Activated T-cell treated with anti-CD3 and anti-CD28 coated beads, Interleukin-2, amount 50 U/mL, for 4 hours (primary cell): ENCODE results near the gene MRC1. TPM values are rescaled to one million over a fixed set of nuclear protein-coding genes. Genes with fewer than 3 reads are reported as not detected.
"Not testable (repeated sequence)": the region's sequence is repeated elsewhere in the genome, so short reads cannot be mapped to it uniquely, and the experiment has no call there.

Experiments used
- ATAC-seq, 2 donors: fragments of 200-7000 bp; cut with Tn5 transposase; one replicate each; pipeline ENCODE4 v1.10.0; 2021
- DNase-seq: peaks from one replicate; pipeline ENCODE4 v3.0.0-alpha.2; 2020
- H3K27me3 Mint-ChIP-seq: one replicate; pipeline ENCODE4 v1.8.0; 2021; ENCODE audit warnings: low read depth, mixed read lengths
- H3K36me3 Mint-ChIP-seq: one replicate; pipeline ENCODE4 v1.8.0; 2022; ENCODE audit warnings: mixed read lengths; ENCODE audit not compliant: insufficient read depth
- H3K4me1 Mint-ChIP-seq: one replicate; pipeline ENCODE4 v1.8.0; 2021; ENCODE audit warnings: low read depth, mixed read lengths
- H3K4me3 Mint-ChIP-seq: one replicate; pipeline ENCODE4 v1.8.0; 2021; ENCODE audit warnings: mild to moderate bottlenecking, moderate library complexity, mixed read lengths
- H3K9me3 Mint-ChIP-seq: one replicate; pipeline ENCODE4 v1.8.0; 2021; ENCODE audit warnings: mixed read lengths
- total RNA-seq, 3 donors: library from RNA; stranded (reverse); gene quantifications; one replicate each; pipeline ENCODE4 v1.2.1, GENCODE V29; 2021

MRC1 gene
- total RNA-seq, 3 donors from 2014 or later = 0.14 to 0.23 (median 0.16) TPM

GRCh38 chr10:17914169-17915045, 105.3 kb downstream of the MRC1 start:
- H3K4me3 Mint-ChIP-seq = no peak overlapping the region
- no peaks in the 10 kb centered on the region for H3K36me3 Mint-ChIP-seq
- DNase-seq = no peak
- H3K4me1 Mint-ChIP-seq = no peaks in the 10 kb centered on the region
- peaks cover 2% of the 10 kb centered on the region for H3K27me3 Mint-ChIP-seq
- no peak for ATAC-seq
- peaks cover 3% of the 10 kb centered on the region for H3K9me3 Mint-ChIP-seq

GRCh38 chr10:17915181-17915580, 106.0 kb downstream of the MRC1 start:
- no peaks in the 10 kb centered on the region for H3K4me1 Mint-ChIP-seq
- H3K4me3 Mint-ChIP-seq = no peak overlapping the region

GRCh38 chr10:17918187-17918903, 109.2 kb downstream of the MRC1 start:
- Mint-ChIP-seq H3K9me3 (no peaks in the 10 kb centered on the region), H3K4me1 (no peaks in the 10 kb centered on the region), H3K36me3 (no peaks in the 10 kb centered on the region), H3K4me3 (no peak overlapping the region), H3K27me3 (no peaks in the 10 kb centered on the region)
- no peak for ATAC-seq
- DNase-seq = no peak

More at GRCh38 chr10:17915181-17915580, 106.0 kb downstream of the MRC1 start:
- ATAC-seq (no peak), DNase-seq (no peak)
- peaks cover 3% of the 10 kb centered on the region for H3K9me3 Mint-ChIP-seq
- H3K27me3 Mint-ChIP-seq = peaks cover 2% of the 10 kb centered on the region
- H3K36me3 Mint-ChIP-seq = no peaks in the 10 kb centered on the region

GRCh38 chr10:17921378-17921777, 112.2 kb downstream of the MRC1 start:
- Mint-ChIP-seq H3K4me1 (no peaks in the 10 kb centered on the region), H3K36me3 (no peaks in the 10 kb centered on the region), H3K4me3 (no peak overlapping the region), H3K27me3 (no peaks in the 10 kb centered on the region), H3K9me3 (no peaks in the 10 kb centered on the region)
- DNase-seq (no peak), ATAC-seq (no peak)

- no peaks in the 10 kb centered on the region for H3K27me3 Mint-ChIP-seq
- H3K36me3 Mint-ChIP-seq = no peaks in the 10 kb centered on the region
- H3K9me3 Mint-ChIP-seq = no peaks in the 10 kb centered on the region
- DNase-seq (no peak), ATAC-seq (no peak)
- no peaks in the 10 kb centered on the region for H3K4me1 Mint-ChIP-seq
- no peak overlapping the region for H3K4me3 Mint-ChIP-seq
These were observed 114.6 kb downstream of the MRC1 start for GRCh38 chr10:17923728-17924127.

- Mint-ChIP-seq H3K27me3 (peaks cover 2% of the 10 kb centered on the region), H3K4me1 (no peaks in the 10 kb centered on the region), H3K4me3 (no peak overlapping the region), H3K9me3 (no peaks in the 10 kb centered on the region), H3K36me3 (no peaks in the 10 kb centered on the region)
- no peak for ATAC-seq
- DNase-seq = no peak
These were observed 134.0 kb downstream of the MRC1 start for GRCh38 chr10:17943033-17943745.

GRCh38 chr10:17950269-17950668, 141.1 kb downstream of the MRC1 start:
- not testable (repeated sequence) for DNase-seq, H3K4me1 Mint-ChIP-seq, H3K4me3 Mint-ChIP-seq, H3K9me3 Mint-ChIP-seq, H3K36me3 Mint-ChIP-seq, H3K27me3 Mint-ChIP-seq, ATAC-seq

GRCh38 chr10:17950726-17951125, 141.6 kb downstream of the MRC1 start:
- Mint-ChIP-seq H3K4me3 (no peak overlapping the region), H3K27me3 (peaks cover 5% of the 10 kb centered on the region), H3K4me1 (no peaks in the 10 kb centered on the region), H3K36me3 (no peaks in the 10 kb centered on the region), H3K9me3 (no peaks in the 10 kb centered on the region)
- ATAC-seq = no peak
- DNase-seq = no peak

- DNase-seq = no peak
- H3K4me3 Mint-ChIP-seq = no peak within 1 kb of the TSS
- H3K27me3 Mint-ChIP-seq = peaks cover 4% of the 10 kb centered on the region
- H3K36me3 Mint-ChIP-seq = no peaks in the 10 kb centered on the region
- no peaks in the 10 kb centered on the region for H3K4me1 Mint-ChIP-seq
- no peaks in the 10 kb centered on the region for H3K9me3 Mint-ChIP-seq
- ATAC-seq = no peak
These were observed 142.8 kb downstream of the MRC1 start, which contains the start of gene SLC39A12 for GRCh38 chr10:17951868-17952371. Gene SLC39A12 (plus strand): TSS chr10:17951918. CDS start chr10:17953277, 1,359 bp downstream.

GRCh38 chr10:17954372-17954771, 145.2 kb downstream of the MRC1 start:
- not testable (repeated sequence) for H3K27me3 Mint-ChIP-seq

GRCh38 chr10:17954861-17955260, 145.7 kb downstream of the MRC1 start:
- Mint-ChIP-seq H3K4me3 (no peak overlapping the region), H3K27me3 (peaks cover 4% of the 10 kb centered on the region), H3K9me3 (no peaks in the 10 kb centered on the region), H3K36me3 (no peaks in the 10 kb centered on the region), H3K4me1 (no peaks in the 10 kb centered on the region)
- no peak for DNase-seq
- ATAC-seq = no peak

More at GRCh38 chr10:17954372-17954771, 145.2 kb downstream of the MRC1 start:
- H3K4me3 Mint-ChIP-seq, H3K4me1 Mint-ChIP-seq, H3K36me3 Mint-ChIP-seq, H3K9me3 Mint-ChIP-seq, DNase-seq, ATAC-seq: not testable (repeated sequence)

GRCh38 chr10:17958049-17958448, 148.9 kb downstream of the MRC1 start:
- H3K4me3 Mint-ChIP-seq = no peak overlapping the region
- H3K4me1 Mint-ChIP-seq = no peaks in the 10 kb centered on the region
- DNase-seq = no peak
- peaks cover 7% of the 10 kb centered on the region for H3K27me3 Mint-ChIP-seq
- H3K36me3 Mint-ChIP-seq = no peaks in the 10 kb centered on the region
- H3K9me3 Mint-ChIP-seq = peaks cover 6% of the 10 kb centered on the region
- ATAC-seq = no peak

GRCh38 chr10:17959870-17960269, 150.7 kb downstream of the MRC1 start:
- Mint-ChIP-seq H3K4me1 (no peaks in the 10 kb centered on the region), H3K27me3 (peaks cover 7% of the 10 kb centered on the region), H3K36me3 (no peaks in the 10 kb centered on the region), H3K9me3 (peaks cover 6% of the 10 kb centered on the region), H3K4me3 (no peak overlapping the region)
- DNase-seq (no peak), ATAC-seq (no peak)
